Bronchus fibroblast of lung (primary cell): Measurements from ENCODE around the gene SERPINB12. TPM values are rescaled to one million over a fixed set of nuclear protein-coding genes. Genes with fewer than 3 reads are reported as not detected.

Experiments used
- total RNA-seq: library from RNA; depleted of rRNA; stranded (reverse); fragments of >200 nt; gene quantifications from 2 replicates; pipeline ENCODE4 v1.2.3, GENCODE V29; 2015

The SERPINB12 gene, protein sequence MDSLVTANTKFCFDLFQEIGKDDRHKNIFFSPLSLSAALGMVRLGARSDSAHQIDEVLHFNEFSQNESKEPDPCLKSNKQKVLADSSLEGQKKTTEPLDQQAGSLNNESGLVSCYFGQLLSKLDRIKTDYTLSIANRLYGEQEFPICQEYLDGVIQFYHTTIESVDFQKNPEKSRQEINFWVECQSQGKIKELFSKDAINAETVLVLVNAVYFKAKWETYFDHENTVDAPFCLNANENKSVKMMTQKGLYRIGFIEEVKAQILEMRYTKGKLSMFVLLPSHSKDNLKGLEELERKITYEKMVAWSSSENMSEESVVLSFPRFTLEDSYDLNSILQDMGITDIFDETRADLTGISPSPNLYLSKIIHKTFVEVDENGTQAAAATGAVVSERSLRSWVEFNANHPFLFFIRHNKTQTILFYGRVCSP
- total RNA-seq = not detected in 2 replicates

DNA sequence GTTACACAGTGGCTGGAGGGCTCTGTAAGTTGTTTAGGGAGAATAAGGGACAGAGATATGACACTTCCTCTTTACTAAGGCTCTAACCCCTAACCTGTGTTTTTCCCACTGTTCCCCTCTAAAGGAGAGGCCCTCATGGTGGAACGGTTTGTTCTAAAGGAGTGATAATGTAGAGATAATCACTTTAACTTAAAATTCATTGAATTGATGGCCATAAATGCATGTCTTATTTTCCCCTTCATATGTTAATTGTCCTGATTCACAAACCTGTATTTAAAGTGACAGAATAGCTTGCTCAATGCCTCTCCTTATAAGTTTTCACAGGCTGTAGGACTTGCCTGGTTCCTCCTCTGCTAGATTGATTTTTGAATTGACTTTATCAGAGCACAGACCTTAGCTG lies at the start of gene SERPINB12:
TSS of gene SERPINB12 (plus strand) at position 301 of the 400 bp plus-strand sequence. CDS start 13,791 bp downstream, outside the sequence.

GRCh38 chr18:63586966-63587365 lies 44.8 kb downstream of the SERPINB12 start, which contains the start of gene SERPINB13:
Gene SERPINB13, plus strand, starts transcription at chr18:63587343. Its CDS starts 1,325 bp downstream, at chr18:63588668.

Other genes with a start within 250 kb of the SERPINB12 start
- gene BCL2, start 222.6 kb upstream of the SERPINB12 start, total RNA-seq = 0.59 and 3.9 TPM in 2 replicates
- 27.2 and 29.1 TPM in 2 replicates for gene KDSR, start 175.2 kb upstream of the SERPINB12 start, total RNA-seq
- gene VPS4B, start 119.9 kb upstream of the SERPINB12 start, total RNA-seq = 20.2 and 24.2 TPM in 2 replicates
- 0.15 TPM in 1 of 2 replicates, not detected in the other for gene SERPINB5, start 65.4 kb upstream of the SERPINB12 start, total RNA-seq
- gene SERPINB13, start 45.0 kb downstream of the SERPINB12 start, total RNA-seq = not detected in 2 replicates
- not detected in 2 replicates for gene SERPINB4, start 101.9 kb downstream of the SERPINB12 start, total RNA-seq
- gene SERPINB3, start 119.5 kb downstream of the SERPINB12 start, total RNA-seq = not detected in 2 replicates
- not detected in 2 replicates for gene SERPINB11, start 160.6 kb downstream of the SERPINB12 start, total RNA-seq
- 4.2 and 10.3 TPM in 2 replicates for gene SERPINB7, start 233.0 kb downstream of the SERPINB12 start, total RNA-seq